CD4-positive, alpha-beta T cell treated with Interleukin-21 for 1 hour (primary cell): Measurements from ENCODE around the gene ATXN2.
"Not testable (repeated sequence)": the region's sequence is repeated elsewhere in the genome, so short reads cannot be mapped to it uniquely, and the experiment has no call there.

Experiments
- DNase-seq: peaks from one replicate; pipeline ENCODE4 v3.0.0-alpha.2; 2020

The ATXN2 gene

GRCh38 chr12:111598637-111599452, at the start of gene ATXN2:
ATXN2 (minus strand) TSS chr12:111599315; CDS start chr12:111599034, 281 bp downstream.
- DNase-seq, result peak; percentile 78

GRCh38 chr12:111645433-111645832, 46.3 kb upstream of the ATXN2 start:
- DNase-seq, result no peak

- DNase-seq, result no peak
These were observed 44.3 kb upstream of the ATXN2 start for GRCh38 chr12:111643427-111643826.

GRCh38 chr12:111642681-111643426, 43.7 kb upstream of the ATXN2 start:
- DNase-seq, result no peak

GRCh38 chr12:111640506-111640905, 41.4 kb upstream of the ATXN2 start:
- DNase-seq, result no peak

GRCh38 chr12:111638556-111638955, 39.4 kb upstream of the ATXN2 start:
- DNase-seq, result no peak

GRCh38 chr12:111636209-111636945, 37.3 kb upstream of the ATXN2 start:
- no peak for DNase-seq

GRCh38 chr12:111635524-111635923, 36.4 kb upstream of the ATXN2 start:
- DNase-seq, result no peak

- no peak for DNase-seq
These were observed 29.6 kb upstream of the ATXN2 start for GRCh38 chr12:111628505-111629260.

GRCh38 chr12:111626230-111626629, 27.1 kb upstream of the ATXN2 start:
- DNase-seq, result no peak

GRCh38 chr12:111624540-111624939, 25.4 kb upstream of the ATXN2 start:
- no peak for DNase-seq

- not testable (repeated sequence) for DNase-seq
These were observed 18.7 kb upstream of the ATXN2 start for GRCh38 chr12:111617841-111618240.

GRCh38 chr12:111616177-111616623, 17.1 kb upstream of the ATXN2 start:
- no peak for DNase-seq

- DNase-seq, result no peak
These were observed 8.1 kb upstream of the ATXN2 start for GRCh38 chr12:111607239-111607638.

- DNase-seq, result no peak
These were observed 7.7 kb upstream of the ATXN2 start for GRCh38 chr12:111606767-111607230.

- DNase-seq, result no peak
These were observed 7.0 kb upstream of the ATXN2 start for GRCh38 chr12:111605911-111606766.

GRCh38 chr12:111602857-111603256, 3.7 kb upstream of the ATXN2 start:
- DNase-seq, result not testable (repeated sequence)

- no peak for DNase-seq
These were observed 3.2 kb upstream of the ATXN2 start for GRCh38 chr12:111602348-111602747.

GRCh38 chr12:111600986-111601385, 1.9 kb upstream of the ATXN2 start:
- DNase-seq, result not testable (repeated sequence)

GRCh38 chr12:111600205-111600642, 1.1 kb upstream of the ATXN2 start:
- DNase-seq, result no peak
